Stimulated activated CD8-positive, alpha-beta memory T cell treated with anti-CD3 and anti-CD28 coated beads, Interleukin-2, amount 100 ng/mL, for 1 hour (primary cell): ENCODE data around the gene PCK1.
"Not testable (repeated sequence)": the region's sequence is repeated elsewhere in the genome, so short reads cannot be mapped to it uniquely, and the experiment has no call there.

ENCODE experiments used
- DNase-seq, 2 donors: peaks; one replicate each; pipeline ENCODE4 v3.0.0-alpha.2; 2020; ENCODE audit warnings: low read depth in 2 of 2

Gene PCK1

GRCh38 chr20:57560554-57561355, at the start of gene PCK1:
Gene PCK1 (plus strand): TSS chr20:57561110. CDS start chr20:57561412, 302 bp downstream.
- DNase-seq, result no peak

DNA sequence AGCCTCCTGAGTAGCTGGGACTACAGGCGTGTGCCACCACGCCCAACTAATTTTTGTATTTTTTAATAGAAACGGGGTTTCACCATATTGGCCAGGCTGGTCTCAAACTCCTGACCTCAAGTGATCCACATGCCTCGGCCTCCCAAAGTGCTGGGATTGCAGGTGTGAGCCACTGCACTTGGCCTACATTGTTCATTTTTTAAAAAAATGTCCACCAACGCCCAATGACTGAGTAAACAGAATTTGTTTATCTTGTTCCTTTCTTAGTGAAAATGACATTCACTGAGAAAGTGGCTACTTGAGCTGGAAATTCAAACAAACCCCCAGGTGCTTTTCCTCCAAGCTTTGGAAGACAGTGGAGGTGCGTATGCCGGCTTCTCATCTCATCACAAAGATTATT, 49.2 kb upstream of the PCK1 start:
- DNase-seq, result not testable (repeated sequence)

GRCh38 chr20:57512432-57512831, 48.5 kb upstream of the PCK1 start:
- DNase-seq, result no peak

- DNase-seq, result no peak
Observed at GRCh38 chr20:57513199-57513598, 47.7 kb upstream of the PCK1 start.

- no peak for DNase-seq
Observed at GRCh38 chr20:57514273-57514751, 46.6 kb upstream of the PCK1 start.

DNA sequence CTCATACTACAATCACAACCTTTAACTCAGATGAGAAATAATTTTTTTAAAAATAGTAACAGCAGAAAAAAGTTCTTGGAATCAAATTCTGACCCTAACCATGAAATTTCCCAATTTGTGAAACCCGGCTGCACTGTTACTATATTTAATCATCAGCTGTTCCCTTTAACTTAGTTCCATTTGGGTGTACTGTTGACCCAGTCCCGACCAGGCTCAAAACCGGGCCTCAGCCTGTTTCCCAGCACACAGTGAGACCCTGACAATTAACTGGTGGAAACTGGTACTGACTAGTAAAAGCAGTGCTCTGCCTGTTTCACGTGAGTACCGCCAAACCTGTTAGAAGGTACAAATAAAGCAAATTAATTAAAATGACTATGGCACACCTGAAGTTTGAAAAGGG, 43.0 kb upstream of the PCK1 start:
- no peak for DNase-seq

DNA sequence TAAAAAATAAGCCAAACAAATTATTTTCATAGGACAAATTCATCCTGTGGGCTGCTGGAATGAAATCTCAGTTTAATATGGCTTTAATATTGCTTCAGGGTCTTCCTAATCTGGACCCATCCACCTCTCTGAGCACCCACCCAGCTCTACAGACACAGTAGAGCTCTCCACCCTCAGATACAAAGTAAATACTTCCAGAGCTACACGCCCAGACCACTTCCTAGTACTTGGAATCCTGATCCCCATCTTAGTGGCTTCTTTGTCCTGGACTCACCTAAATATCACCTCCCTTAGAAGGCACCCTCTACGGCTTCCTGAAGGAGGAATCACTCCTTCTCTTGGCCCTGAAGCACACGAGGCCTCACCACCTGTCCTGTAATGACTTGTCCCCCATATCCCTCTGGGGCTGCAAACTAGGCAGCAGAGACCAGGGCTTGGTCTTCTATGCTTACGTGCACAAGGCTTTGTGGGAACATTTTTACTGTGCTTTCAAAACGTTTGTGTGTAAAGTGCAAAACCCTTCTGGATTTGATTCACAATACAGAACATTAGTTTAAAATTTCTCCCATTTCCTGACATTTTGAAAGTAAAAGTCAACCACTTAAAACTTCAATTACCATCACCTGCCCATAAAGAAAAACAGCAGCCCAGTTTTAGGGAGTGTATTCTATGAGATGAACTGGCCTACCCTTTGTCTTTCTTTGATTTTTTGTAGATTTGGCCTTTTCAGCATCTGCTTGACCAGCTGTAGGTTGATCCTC, 38.4 kb upstream of the PCK1 start:
- no peak for DNase-seq

- DNase-seq, result no peak
Observed at GRCh38 chr20:57523782-57524181, 37.1 kb upstream of the PCK1 start.

GRCh38 chr20:57524511-57525176, 36.3 kb upstream of the PCK1 start, which contains the start of gene CTCFL:
Gene CTCFL (minus strand): TSS chr20:57525140. CDS start chr20:57524205, 935 bp downstream.
- no peak for DNase-seq

GRCh38 chr20:57525328-57526086, 35.4 kb upstream of the PCK1 start:
- DNase-seq, result no peak

- no peak for DNase-seq
Observed at GRCh38 chr20:57526087-57526884, 34.6 kb upstream of the PCK1 start.

- DNase-seq, result no peak
Observed at GRCh38 chr20:57526885-57527460, 33.9 kb upstream of the PCK1 start.

DNA sequence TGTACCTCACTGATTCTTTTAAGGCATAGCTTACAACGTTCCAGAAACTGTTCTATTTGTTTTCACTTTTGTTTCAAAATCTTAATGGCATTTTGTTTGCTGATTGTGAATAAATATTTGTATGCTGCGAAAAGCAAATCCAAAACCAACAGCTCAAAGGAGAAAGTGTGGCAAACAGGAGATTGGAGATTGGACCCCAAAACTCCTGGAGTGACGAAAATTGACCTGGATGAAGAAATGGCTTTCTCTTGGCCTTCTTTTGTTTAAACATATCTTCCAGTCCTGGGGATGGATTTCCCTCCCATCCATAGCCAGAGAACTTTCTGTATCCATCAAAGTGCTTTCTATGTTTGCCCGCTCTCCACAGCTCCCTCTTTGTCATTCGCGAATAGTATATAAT, 33.2 kb upstream of the PCK1 start:
- no peak for DNase-seq

- DNase-seq, result no peak
Observed at GRCh38 chr20:57528148-57528547, 32.8 kb upstream of the PCK1 start.

- DNase-seq, result no peak
Observed at GRCh38 chr20:57529160-57529585, 31.7 kb upstream of the PCK1 start.

GRCh38 chr20:57529810-57530209, 31.1 kb upstream of the PCK1 start:
- DNase-seq, result no peak

DNA sequence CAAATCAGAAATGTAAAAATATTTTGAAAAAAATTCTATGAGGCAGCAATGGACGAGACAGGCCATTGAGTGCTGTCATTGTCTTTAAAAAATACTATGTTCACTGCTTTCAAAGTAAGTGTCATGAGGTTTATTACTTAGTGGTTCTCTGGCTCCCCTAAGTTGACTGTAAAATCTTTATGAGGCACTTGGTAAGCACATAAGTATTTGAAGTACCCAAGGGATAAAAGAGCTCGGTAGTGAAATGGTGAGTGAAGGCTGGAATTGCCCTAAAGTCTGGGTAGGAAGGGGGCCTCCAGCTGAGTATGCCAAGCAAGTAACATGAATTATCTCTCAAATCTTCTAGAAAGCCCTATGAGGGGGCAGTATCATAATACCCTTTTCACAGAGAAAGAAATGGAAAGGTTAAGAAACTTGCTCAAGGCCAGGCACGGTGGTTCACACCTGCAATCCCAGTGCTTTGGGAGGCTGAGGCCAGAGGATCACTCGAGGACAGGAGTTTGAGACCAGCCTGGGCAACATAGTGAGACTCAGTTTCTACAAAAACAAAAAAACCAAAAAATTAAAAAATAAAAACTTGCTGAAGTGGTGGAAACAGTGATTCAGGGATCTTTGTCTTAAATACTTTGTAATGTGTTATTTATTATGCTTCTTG, 30.5 kb upstream of the PCK1 start:
- DNase-seq, result no peak

DNA sequence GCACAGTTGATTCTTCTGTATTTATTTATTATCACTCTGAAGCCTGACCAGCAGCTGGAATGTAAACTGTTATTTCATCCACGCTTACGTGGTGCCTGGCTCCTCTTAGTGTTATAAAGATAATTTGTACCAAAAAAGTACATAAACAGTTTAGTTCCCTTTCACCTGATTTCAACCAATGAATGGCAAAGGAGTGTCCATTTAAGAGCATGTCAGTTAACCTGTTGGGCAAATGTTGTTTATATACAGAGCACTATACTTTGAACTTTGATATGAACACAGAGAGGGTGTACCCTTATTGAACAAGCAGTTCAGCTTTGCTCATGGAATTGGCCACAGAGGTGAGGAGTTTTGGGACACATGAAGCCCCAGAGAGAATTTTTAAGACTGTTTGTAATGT, 28.8 kb upstream of the PCK1 start:
- no peak for DNase-seq

- DNase-seq, result no peak
Observed at GRCh38 chr20:57535297-57535696, 25.6 kb upstream of the PCK1 start.
